Measurements from ENCODE around the gene TLX2.

DNA sequence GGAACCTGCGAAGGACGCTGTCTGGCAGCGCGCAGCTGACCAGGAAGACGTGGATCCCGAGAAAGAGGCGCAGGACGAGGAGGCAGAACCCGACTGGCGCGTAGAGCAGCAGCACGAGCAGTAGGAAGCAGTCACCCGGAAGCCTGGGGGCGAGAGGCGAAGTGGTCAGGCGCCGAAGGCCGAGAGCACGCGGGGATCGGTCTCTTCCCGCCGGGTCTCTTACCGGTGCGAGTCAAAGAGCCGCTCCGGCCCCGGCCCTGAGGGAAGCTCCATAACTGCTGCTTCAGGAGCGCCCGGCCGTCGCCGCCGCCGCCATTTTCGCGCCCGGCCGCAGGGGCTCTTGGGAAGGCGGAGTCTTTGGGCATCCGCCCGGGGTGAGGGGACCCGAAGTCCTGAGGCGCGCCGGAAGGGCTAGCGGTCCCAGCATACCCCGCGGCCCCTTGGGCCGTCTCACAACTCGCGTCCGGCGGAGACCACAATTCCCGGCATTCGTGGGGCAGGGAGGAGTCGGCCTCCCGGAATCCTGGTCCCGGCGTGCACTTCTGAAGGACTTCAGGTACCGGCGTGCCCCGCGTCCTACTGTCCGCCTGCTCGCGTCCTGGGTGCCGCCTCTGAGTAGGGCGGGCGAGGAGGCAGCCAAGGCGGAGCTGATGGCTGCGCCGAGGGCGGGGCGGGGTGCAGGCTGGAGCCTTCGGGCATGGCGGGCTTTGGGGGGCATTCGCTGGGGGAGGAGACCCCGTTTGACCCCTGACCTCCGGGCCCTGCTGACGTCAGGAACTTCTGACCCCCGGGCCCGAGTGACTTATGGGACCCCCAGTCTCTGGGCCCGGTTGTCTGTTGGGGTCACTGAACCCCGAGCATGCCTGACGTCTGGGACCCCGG lies 15.3 kb downstream of the TLX2 start, which contains the start of the genes AUP1 and HTRA2:
- no peak for TF ChIP-seq EZH2 (IDR thresholded peaks at IDR 0.05; ENCODE audit: borderline replicate concordance, low read length)
- TF ChIP-seq, protein P1, sequence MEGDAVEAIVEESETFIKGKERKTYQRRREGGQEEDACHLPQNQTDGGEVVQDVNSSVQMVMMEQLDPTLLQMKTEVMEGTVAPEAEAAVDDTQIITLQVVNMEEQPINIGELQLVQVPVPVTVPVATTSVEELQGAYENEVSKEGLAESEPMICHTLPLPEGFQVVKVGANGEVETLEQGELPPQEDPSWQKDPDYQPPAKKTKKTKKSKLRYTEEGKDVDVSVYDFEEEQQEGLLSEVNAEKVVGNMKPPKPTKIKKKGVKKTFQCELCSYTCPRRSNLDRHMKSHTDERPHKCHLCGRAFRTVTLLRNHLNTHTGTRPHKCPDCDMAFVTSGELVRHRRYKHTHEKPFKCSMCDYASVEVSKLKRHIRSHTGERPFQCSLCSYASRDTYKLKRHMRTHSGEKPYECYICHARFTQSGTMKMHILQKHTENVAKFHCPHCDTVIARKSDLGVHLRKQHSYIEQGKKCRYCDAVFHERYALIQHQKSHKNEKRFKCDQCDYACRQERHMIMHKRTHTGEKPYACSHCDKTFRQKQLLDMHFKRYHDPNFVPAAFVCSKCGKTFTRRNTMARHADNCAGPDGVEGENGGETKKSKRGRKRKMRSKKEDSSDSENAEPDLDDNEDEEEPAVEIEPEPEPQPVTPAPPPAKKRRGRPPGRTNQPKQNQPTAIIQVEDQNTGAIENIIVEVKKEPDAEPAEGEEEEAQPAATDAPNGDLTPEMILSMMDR (IDR thresholded peaks at IDR 0.05; ENCODE audit: low read length): no peak
